Retinal pigment epithelial cell (primary cell): ENCODE measurements around the gene FOXP4.

Source experiments
- DNase-seq: peaks from one replicate; pipeline ENCODE4 v3.0.0-alpha.2; 2010; ENCODE audit warnings: low read depth
- H3K4me3 ChIP-seq: 2 replicates; pipeline ENCODE4 v1.5.1; 2011; ENCODE audit warnings: mild to moderate bottlenecking, low read length, control low read depth, moderate library complexity
- CTCF ChIP-seq: conservative IDR thresholded peaks from 2 replicates; pipeline ENCODE4 v1.5.1; 2011; ENCODE audit warnings: low read depth, low read length, control low read depth, inconsistent platforms

The FOXP4 gene

GRCh38 chr6:41553405-41553999, 7.3 kb downstream of the FOXP4 start:
- TF ChIP-seq CTCF: no peak
- no peak overlapping the region for H3K4me3 ChIP-seq
- no peak for DNase-seq

- no peak overlapping the region for H3K4me3 ChIP-seq
- DNase-seq: no peak
- TF ChIP-seq CTCF: no peak
Measured at GRCh38 chr6:41555326-41556300, 9.4 kb downstream of the FOXP4 start.

GRCh38 chr6:41557335-41557734, 11.2 kb downstream of the FOXP4 start:
- TF ChIP-seq CTCF: no peak
- H3K4me3 ChIP-seq: no peak overlapping the region
- no peak for DNase-seq

- H3K4me3 ChIP-seq: no peak overlapping the region
- DNase-seq: no peak
Measured at GRCh38 chr6:41558033-41558807, 12.0 kb downstream of the FOXP4 start.

GRCh38 chr6:41559655-41560427, 13.7 kb downstream of the FOXP4 start:
- DNase-seq: no peak
- TF ChIP-seq CTCF: no peak
- H3K4me3 ChIP-seq: no peak overlapping the region

More at GRCh38 chr6:41558033-41558807, 12.0 kb downstream of the FOXP4 start:
- TF ChIP-seq CTCF: no peak

GRCh38 chr6:41560431-41561192, 14.4 kb downstream of the FOXP4 start:
- DNase-seq: no peak
- H3K4me3 ChIP-seq: no peak overlapping the region
- TF ChIP-seq CTCF: no peak
